Large intestine (tissue), 12 donors: ENCODE results near the gene ZNF710. TPM values are rescaled to one million over a fixed set of nuclear protein-coding genes. Genes with fewer than 3 reads are reported as not detected.
A peak's percentile ranks its signal among the peaks of the same experiment; 100 is the strongest.
"Not testable (repeated sequence)": the region's sequence is repeated elsewhere in the genome, so short reads cannot be mapped to it uniquely, and the experiment has no call there.

Experiments used
- DNase-seq, 2 donors: peaks; one replicate each; pipeline versions ENCODE4 v3.0.0 to v3.0.0-alpha.2; 2013
- H3K27ac ChIP-seq: one replicate; pipeline ENCODE4 v1.5.1; 2013; ENCODE audit warnings: low read length
- H3K27me3 ChIP-seq: 2 replicates; pipeline ENCODE4 v1.6.1; 2013; ENCODE audit warnings: low read length; ENCODE audit not compliant: control insufficient read depth, insufficient read depth
- H3K36me3 ChIP-seq: 2 replicates; pipeline ENCODE4 v1.6.1; 2013; ENCODE audit warnings: low read length; ENCODE audit not compliant: control insufficient read depth, insufficient read depth
- H3K4me1 ChIP-seq: one replicate; pipeline ENCODE4 v1.6.1; 2013; ENCODE audit warnings: low read length; ENCODE audit not compliant: control insufficient read depth, insufficient read depth
- H3K4me3 ChIP-seq: one replicate; pipeline ENCODE4 v1.5.1; 2013; ENCODE audit warnings: low read length
- H3K9me3 ChIP-seq: one replicate; pipeline ENCODE4 v1.6.1; 2013; ENCODE audit warnings: mild to moderate bottlenecking, low read depth, low read length, moderate library complexity; ENCODE audit not compliant: control insufficient read depth
- WGBS: methylation state at CpG from one replicate; pipeline ENCODE4 v1.1.5; 2013; ENCODE audit warnings: low lambda C conversion rate; ENCODE audit not compliant: insufficient coverage; 5-methylcytosine and 5-hydroxymethylcytosine counted together
- long read RNA-seq, 11 donors: transcript quantifications; one replicate each; lab custom pipeline, GENCODE V29; 2026
- polyA plus RNA-seq: library from polyadenylated mRNA; unstranded; fragments of 120-200 nt; gene quantifications from one replicate; pipeline ENCODE4 v1.2.1, GENCODE V29; 2013

The ZNF710 gene
- 22.6 TPM for polyA plus RNA-seq
- long read RNA-seq, donor 1, full-length matches to known transcripts: 1 of 70 reads
- long read RNA-seq, donor 1, partial matches to known transcripts: 69 of 70 reads
- long read RNA-seq, donor 1, other reads (novel, unspliced or antisense): 0 of 70 reads
- long read RNA-seq, donor 2, full-length matches to known transcripts: 6 of 240 reads
- long read RNA-seq, donor 2, partial matches to known transcripts: 120 of 240 reads
- long read RNA-seq, donor 2, other reads (novel, unspliced or antisense): 114 of 240 reads
- long read RNA-seq, donor 3: 0 reads
- long read RNA-seq, donor 4: 0 reads
- long read RNA-seq, donor 5, partial matches to known transcripts: 65 of 65 reads
- long read RNA-seq, donor 5, other reads (novel, unspliced or antisense): 0 of 65 reads
- long read RNA-seq, donor 6, partial matches to known transcripts: 0 of 2 reads
- long read RNA-seq, donor 6, other reads (novel, unspliced or antisense): 0 of 2 reads
- long read RNA-seq, donor 7, partial matches to known transcripts: 0 of 2 reads
- long read RNA-seq, donor 7, other reads (novel, unspliced or antisense): 0 of 2 reads
- long read RNA-seq, donor 8, full-length matches to known transcripts: 2 of 2 reads
- long read RNA-seq, donor 8, partial matches to known transcripts: 0 of 2 reads
- long read RNA-seq, donor 8, other reads (novel, unspliced or antisense): 0 of 2 reads
- long read RNA-seq, donor 9, partial matches to known transcripts: 51 of 98 reads
- long read RNA-seq, donor 9, other reads (novel, unspliced or antisense): 46 of 98 reads
- long read RNA-seq, donor 10, full-length matches to known transcripts: 4 of 67 reads
- long read RNA-seq, donor 10, partial matches to known transcripts: 63 of 67 reads
- long read RNA-seq, donor 10, other reads (novel, unspliced or antisense): 0 of 67 reads
- long read RNA-seq, donor 11, full-length matches to known transcripts: 2 of 80 reads
- long read RNA-seq, donor 11, partial matches to known transcripts: 36 of 80 reads
- long read RNA-seq, donor 11, other reads (novel, unspliced or antisense): 42 of 80 reads

DNA sequence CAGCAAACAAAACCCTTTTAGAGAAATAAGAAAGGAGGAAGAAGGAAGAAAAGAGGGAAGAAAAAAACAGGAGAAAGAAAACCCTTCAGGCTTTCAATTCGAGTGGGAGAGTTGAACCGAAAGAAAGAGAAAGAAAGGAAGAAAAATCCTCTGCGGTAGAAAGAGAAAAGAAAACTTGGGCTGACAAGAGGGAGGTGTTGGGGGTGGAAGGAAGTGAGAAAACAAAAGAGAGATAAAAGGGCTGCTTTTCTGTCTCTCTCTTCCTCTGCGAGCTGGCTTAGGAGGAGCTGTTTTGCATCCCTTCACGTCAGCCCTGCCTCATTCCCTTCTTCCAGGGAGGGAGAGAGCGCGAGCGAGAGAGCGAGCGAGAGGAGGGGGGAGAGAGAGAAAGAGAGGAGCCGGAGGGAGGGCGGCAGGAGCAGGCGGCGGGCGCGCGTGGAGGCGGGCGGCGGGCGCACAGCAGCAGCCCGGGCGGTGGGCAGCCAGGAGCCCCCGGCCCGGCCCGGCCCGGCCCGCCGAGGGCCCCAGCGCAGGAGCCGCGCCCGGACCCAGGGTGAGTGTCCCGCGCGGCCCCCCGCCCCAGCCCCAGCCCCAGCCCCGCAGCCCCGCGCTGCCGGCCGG, at the start of gene ZNF710:
Gene ZNF710 (plus strand): TSS at position 263 of the 621 bp plus-strand sequence. CDS start 65,814 bp downstream, outside the sequence.
- peak; percentile 66 to 78 for DNase-seq
- Histone ChIP-seq H3K36me3 (peaks cover 3% of the 10 kb centered on the region), H3K4me3 (peak within 1 kb of the TSS; percentile 79), H3K27ac (peak within 1 kb of the TSS; percentile 90), H3K9me3 (no peaks in the 10 kb centered on the region), H3K4me1 (peaks cover 46% of the 10 kb centered on the region), H3K27me3 (no peaks in the 10 kb centered on the region)
- 0% methylated on average over 3 of the region's 42 CpGs for WGBS

- Histone ChIP-seq H3K36me3 (no peaks in the 10 kb centered on the region), H3K9me3 (no peaks in the 10 kb centered on the region), H3K4me3 (no peak overlapping the region), H3K27me3 (no peaks in the 10 kb centered on the region), H3K4me1 (peaks cover 3% of the 10 kb centered on the region), H3K27ac (no peak overlapping the region)
- DNase-seq: no peak
- WGBS: 100% methylated on average over 1 of the region's 3 CpGs
These were observed 46.6 kb upstream of the ZNF710 start for GRCh38 chr15:89954541-89954940.

- 100% methylated on average over 3 of the region's 13 CpGs for WGBS
These were observed 45.6 kb upstream of the ZNF710 start for GRCh38 chr15:89955449-89955998.

GRCh38 chr15:89958107-89958805, 42.9 kb upstream of the ZNF710 start:
- no CpG with 5 or more reads among the region's 18 CpGs for WGBS
- H3K27ac ChIP-seq: no peak overlapping the region
- H3K4me3 ChIP-seq: no peak overlapping the region
- H3K4me1 ChIP-seq: peaks cover 3% of the 10 kb centered on the region
- H3K27me3 ChIP-seq: no peaks in the 10 kb centered on the region
- no peaks in the 10 kb centered on the region for H3K9me3 ChIP-seq
- peak; percentile 61 to 74 for DNase-seq
- no peaks in the 10 kb centered on the region for H3K36me3 ChIP-seq

More at GRCh38 chr15:89955449-89955998, 45.6 kb upstream of the ZNF710 start:
- H3K4me3 ChIP-seq, H3K36me3 ChIP-seq, H3K27ac ChIP-seq, H3K4me1 ChIP-seq, DNase-seq, H3K9me3 ChIP-seq, H3K27me3 ChIP-seq: not testable (repeated sequence)

- Histone ChIP-seq H3K27ac (no peak overlapping the region), H3K36me3 (no peaks in the 10 kb centered on the region), H3K4me1 (no peaks in the 10 kb centered on the region), H3K27me3 (no peaks in the 10 kb centered on the region), H3K9me3 (no peaks in the 10 kb centered on the region), H3K4me3 (no peak overlapping the region)
- no CpG with 5 or more reads among the region's 11 CpGs for WGBS
- no peak for DNase-seq
These were observed 37.6 kb upstream of the ZNF710 start for GRCh38 chr15:89963301-89964231.

GRCh38 chr15:89964232-89964954, 36.7 kb upstream of the ZNF710 start:
- DNase-seq: no peak
- no peaks in the 10 kb centered on the region for H3K27me3 ChIP-seq
- H3K36me3 ChIP-seq: no peaks in the 10 kb centered on the region
- H3K4me3 ChIP-seq: no peak overlapping the region
- WGBS: 86% methylated on average over 1 of the region's 3 CpGs
- H3K4me1 ChIP-seq: no peaks in the 10 kb centered on the region
- no peaks in the 10 kb centered on the region for H3K9me3 ChIP-seq
- no peak overlapping the region for H3K27ac ChIP-seq

DNA sequence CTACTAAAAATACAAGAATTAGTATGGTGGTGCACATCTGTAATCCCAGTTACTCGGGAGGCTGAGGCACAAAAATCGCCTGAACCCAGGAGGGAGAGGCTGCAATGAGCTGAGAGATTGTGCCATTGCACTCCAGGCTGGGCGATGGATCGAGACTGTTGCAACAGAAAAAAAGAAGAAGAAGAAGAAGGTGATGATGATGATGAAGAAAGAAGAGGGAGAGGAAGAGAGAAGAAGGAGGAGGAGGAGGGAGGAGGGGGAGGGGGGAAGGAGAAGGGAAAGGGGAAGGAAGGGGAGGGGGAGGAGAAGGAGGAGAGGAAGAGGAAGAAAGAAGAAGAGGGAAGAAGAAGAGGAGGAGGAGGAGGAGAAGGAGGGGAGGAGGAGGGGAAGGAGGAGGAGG, 33.2 kb upstream of the ZNF710 start:
- Histone ChIP-seq H3K9me3 (no peaks in the 10 kb centered on the region), H3K27me3 (no peaks in the 10 kb centered on the region), H3K4me1 (peaks cover 4% of the 10 kb centered on the region), H3K36me3 (no peaks in the 10 kb centered on the region), H3K4me3 (no peak overlapping the region), H3K27ac (no peak overlapping the region)
- WGBS: 91% methylated on average over 4 of the region's 4 CpGs
- no peak for DNase-seq

DNA sequence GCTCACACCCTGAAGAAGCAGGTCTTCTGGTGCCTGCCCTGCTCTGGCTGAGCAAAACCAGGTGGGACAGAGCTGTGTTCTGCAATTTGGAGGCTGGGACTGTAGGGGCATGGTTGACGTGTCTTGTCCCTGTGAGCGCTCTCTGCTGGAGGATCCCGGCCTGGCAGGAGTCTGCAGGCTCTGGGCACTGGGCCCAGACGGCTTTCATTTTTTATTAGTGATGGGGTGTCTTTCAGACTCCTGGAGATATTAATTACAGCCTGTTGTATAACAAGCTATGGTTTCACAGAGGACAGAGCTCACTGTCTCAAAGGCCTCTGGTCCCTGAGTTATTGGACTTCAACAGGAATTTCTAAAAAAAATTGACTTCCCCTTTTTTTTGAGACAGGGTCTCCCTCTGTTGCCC, 29.5 kb upstream of the ZNF710 start:
- Histone ChIP-seq H3K27ac (no peak overlapping the region), H3K27me3 (no peaks in the 10 kb centered on the region), H3K4me3 (no peak overlapping the region), H3K9me3 (no peaks in the 10 kb centered on the region), H3K36me3 (no peaks in the 10 kb centered on the region), H3K4me1 (peaks cover 4% of the 10 kb centered on the region)
- DNase-seq: peak; percentile 52 to 69
- WGBS: no CpG with 5 or more reads among the region's 4 CpGs
